ENCODE results near the gene TRMT10C.
"Not testable (repeated sequence)": the region's sequence is repeated elsewhere in the genome, so short reads cannot be mapped to it uniquely, and the experiment has no call there.

The TRMT10C gene

GRCh38 chr3:101548527-101549105 lies 13.1 kb upstream of the TRMT10C start:
- no peak for DNase-seq (ENCODE audit: low read depth)

- DNase-seq (ENCODE audit: low read depth) = no peak
Observed at GRCh38 chr3:101549473-101549872, 12.2 kb upstream of the TRMT10C start.

GRCh38 chr3:101551359-101552081 lies 10.1 kb upstream of the TRMT10C start:
- DNase-seq (ENCODE audit: low read depth) = not testable (repeated sequence)

GRCh38 chr3:101553381-101553780 lies 8.3 kb upstream of the TRMT10C start:
- DNase-seq (ENCODE audit: low read depth) = not testable (repeated sequence)

GRCh38 chr3:101556064-101556463 lies 5.6 kb upstream of the TRMT10C start:
- DNase-seq (ENCODE audit: low read depth) = no peak

- DNase-seq (ENCODE audit: low read depth) = peak; percentile 84
Observed at GRCh38 chr3:101567528-101568317, 6.1 kb downstream of the TRMT10C start.

GRCh38 chr3:101571028-101571895 lies 9.6 kb downstream of the TRMT10C start:
- DNase-seq (ENCODE audit: low read depth) = no peak

- DNase-seq (ENCODE audit: low read depth) = peak; percentile 99
Observed at GRCh38 chr3:101573449-101574387, 12.1 kb downstream of the TRMT10C start, which contains the start of gene PCNP. TSS of gene PCNP (plus strand) at chr3:101574180. CDS start at chr3:101574216, 36 bp downstream.

GRCh38 chr3:101574388-101575112 lies 12.9 kb downstream of the TRMT10C start:
- peak; percentile 70 for DNase-seq (ENCODE audit: low read depth)

GRCh38 chr3:101577286-101577685 lies 15.6 kb downstream of the TRMT10C start:
- DNase-seq (ENCODE audit: low read depth) = no peak

GRCh38 chr3:101588616-101589015 lies 26.9 kb downstream of the TRMT10C start:
- no peak for DNase-seq (ENCODE audit: low read depth)

- no peak for DNase-seq (ENCODE audit: low read depth)
Observed at GRCh38 chr3:101591071-101591470, 29.4 kb downstream of the TRMT10C start.

GRCh38 chr3:101602731-101603130 lies 41.1 kb downstream of the TRMT10C start:
- DNase-seq (ENCODE audit: low read depth) = no peak

- no peak for DNase-seq (ENCODE audit: low read depth)
Observed at GRCh38 chr3:101603184-101603583, 41.5 kb downstream of the TRMT10C start.

GRCh38 chr3:101605398-101605797 lies 43.7 kb downstream of the TRMT10C start:
- DNase-seq (ENCODE audit: low read depth) = not testable (repeated sequence)

- no peak for DNase-seq (ENCODE audit: low read depth)
Observed at GRCh38 chr3:101611023-101611422, 49.4 kb downstream of the TRMT10C start.

- not testable (repeated sequence) for DNase-seq (ENCODE audit: low read depth)
Observed at GRCh38 chr3:101613014-101613413, 51.3 kb downstream of the TRMT10C start.

- no peak for DNase-seq (ENCODE audit: low read depth)
Observed at GRCh38 chr3:101615525-101615924, 53.9 kb downstream of the TRMT10C start.
